T-cell (primary cell): ENCODE data around the gene MPHOSPH9. TPM values are rescaled to one million over a fixed set of nuclear protein-coding genes. Genes with fewer than 3 reads are reported as not detected.

ENCODE experiments used
- ATAC-seq, 4 experiments: fragments of 200-7000 bp in 3 of 4; fragments of 150-1000 bp in 1 of 4; cut with Tn5 transposase; replicated peaks in 1 of 4; 1 replicate in 3 of 4; 2 replicates in 1 of 4; pipeline ENCODE4 v1.10.0; 2021; ENCODE audit warnings: moderate library complexity in 3 of 4, mild to moderate bottlenecking in 2 of 4, moderate number of reproducible peaks in 1 of 4
- CTCF ChIA-PET, 2 donors: fragments of 300-600 bp; sonication (Branson Sonifier 250); formaldehyde crosslinking; loops; one replicate each; lab custom pipeline; 2022; ENCODE audit warnings: antibody characterized with exemption in 2 of 2; lab: Charles Lee
- POLR2A ChIA-PET, 2 donors: fragments of 300-600 bp; sonication (Branson Sonifier 250); formaldehyde crosslinking; loops; one replicate each; lab custom pipeline; 2022; ENCODE audit warnings: antibody characterized with exemption in 2 of 2; lab: Charles Lee
- DNase-seq, 35 experiments: peaks; one replicate each; pipeline versions ENCODE4 v3.0.0 to v3.0.0-alpha.2; 2013 to 2023
- H3K27ac ChIP-seq: one replicate; pipeline ENCODE4 v1.5.1; 2013; ENCODE audit warnings: low read length
- H3K27me3 ChIP-seq, 2 experiments: replicated peaks in 1 of 2; 1 replicate in 1 of 2; 2 replicates in 1 of 2; pipeline versions ENCODE4 v1.6.1 to v1.7.0; 2013; ENCODE audit warnings: low read length in 1 of 2, mixed read lengths in 1 of 2; ENCODE audit not compliant: control insufficient read depth in 2 of 2, insufficient read depth in 2 of 2; ENCODE audit errors: extremely low read depth in 1 of 2
- H3K36me3 ChIP-seq, 2 donors: 1 replicate in 1 of 2; 2 replicates in 1 of 2; pipeline versions ENCODE4 v1.6.1 to v1.7.0; 2013; ENCODE audit warnings: low read length in 1 of 2; ENCODE audit not compliant: control insufficient read depth in 2 of 2, insufficient read depth in 1 of 2; ENCODE audit errors: extremely low read depth in 1 of 2
- H3K4me1 ChIP-seq, 2 experiments: 1 replicate in 1 of 2; 2 replicates in 1 of 2; pipeline versions ENCODE4 v1.6.1 to v1.7.0; 2013; ENCODE audit warnings: low read length in 2 of 2, mixed read lengths in 1 of 2; ENCODE audit not compliant: insufficient read depth in 2 of 2, control insufficient read depth in 1 of 2; ENCODE audit errors: extremely low read depth in 1 of 2
- H3K4me3 ChIP-seq, 2 donors: 1 replicate in 1 of 2; 2 replicates in 1 of 2; pipeline versions ENCODE4 v1.5.1 to v1.7.0; 2013; ENCODE audit warnings: mild to moderate bottlenecking in 2 of 2, low read length in 1 of 2, moderate library complexity in 1 of 2; ENCODE audit not compliant: control insufficient read depth in 1 of 2; ENCODE audit errors: extremely low read depth in 1 of 2
- H3K9me3 ChIP-seq: 2 replicates; pipeline ENCODE4 v1.7.0; 2013
- H3K27ac Mint-ChIP-seq, 2 donors: one replicate each; pipeline ENCODE4 v1.8.0; 2020 to 2021; ENCODE audit warnings: mild to moderate bottlenecking in 2 of 2, mixed read lengths in 2 of 2
- H3K27me3 Mint-ChIP-seq, 2 donors: one replicate each; pipeline ENCODE4 v1.8.0; 2021 to 2022; ENCODE audit warnings: mixed read lengths in 2 of 2
- H3K36me3 Mint-ChIP-seq: one replicate; pipeline ENCODE4 v1.8.0; 2021; ENCODE audit warnings: mixed read lengths
- H3K4me1 Mint-ChIP-seq, 3 donors: one replicate each; pipeline ENCODE4 v1.8.0; 2020 to 2022; ENCODE audit warnings: mixed read lengths in 3 of 3, mild to moderate bottlenecking in 1 of 3
- H3K4me3 Mint-ChIP-seq, 3 donors: one replicate each; pipeline ENCODE4 v1.8.0; 2020 to 2022; ENCODE audit warnings: mild to moderate bottlenecking in 3 of 3, mixed read lengths in 3 of 3, moderate library complexity in 3 of 3
- H3K9me3 Mint-ChIP-seq, 3 donors: one replicate each; pipeline ENCODE4 v1.8.0; 2020 to 2022; ENCODE audit warnings: mixed read lengths in 3 of 3
- WGBS: methylation state at CpG from one replicate; pipeline ENCODE4 v1.1.5; 2013; ENCODE audit warnings: missing lambda C conversion rate; ENCODE audit not compliant: insufficient coverage; 5-methylcytosine and 5-hydroxymethylcytosine counted together
- total RNA-seq, 35 experiments: library from RNA in 6 of 35; stranded (reverse) in 6 of 35; fragments of 120-200 nt in 1 of 35; gene quantifications; one replicate each; pipeline versions ENCODE4 v1.2.1 to v1.2.4 and lab custom pipeline; 2013 to 2026

Gene MPHOSPH9
- total RNA-seq, 5 donors from 2014 or later (not counting 1 experiment from before 2014, with no cell fraction given), result 48.5 to 105 (median 56.3) TPM

DNA sequence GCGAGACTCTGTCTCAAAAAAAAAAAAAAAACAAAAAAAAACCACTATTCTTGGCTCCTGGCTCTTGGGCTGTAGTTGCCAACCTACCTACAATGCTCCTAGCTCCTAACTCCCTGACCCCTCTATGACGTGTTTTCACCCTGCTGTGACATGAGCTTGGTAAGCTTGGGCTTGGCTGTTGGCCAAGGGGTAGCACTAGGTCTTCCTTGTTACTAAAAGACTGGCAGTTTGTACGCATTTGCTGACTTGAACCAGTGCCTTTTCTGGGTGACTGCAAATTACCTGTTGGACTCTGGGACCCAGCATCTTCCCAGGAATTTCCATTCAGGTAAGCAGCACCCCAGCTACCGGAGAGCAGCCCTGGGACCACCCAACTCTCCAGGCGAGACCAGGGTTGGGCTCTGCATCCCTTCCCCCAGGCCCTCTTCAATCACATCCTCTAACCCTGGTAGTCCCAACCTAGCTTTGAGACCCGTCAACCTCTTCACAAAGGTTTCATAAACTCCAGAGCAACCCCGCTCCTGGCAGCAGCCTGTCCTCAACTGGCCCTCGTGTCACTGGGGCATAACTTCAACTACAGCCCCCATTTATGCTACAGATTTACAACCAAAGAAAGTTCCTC, 30.4 kb upstream of the MPHOSPH9 start:
- peaks cover 1 to 5% of the 10 kb centered on the region in 2 experiments for H3K4me1 ChIP-seq
- ChIA-PET POLR2A (no interaction called here), CTCF (interaction anchor here (0.6 to 0.7 kb wide), 3 partner anchors 29 to 348 kb away, joined by 3 to 6 read pairs (median 5); no protein-coding TSS in a partner anchor)
- no peaks in the 10 kb centered on the region for H3K9me3 Mint-ChIP-seq
- H3K36me3 ChIP-seq, result peaks cover 2 to 6% of the 10 kb centered on the region in 2 donors
- no peak overlapping the region for H3K4me3 ChIP-seq
- ATAC-seq (no peak), DNase-seq (no peak)
- H3K9me3 ChIP-seq, result no peaks in the 10 kb centered on the region
- no peaks in the 10 kb centered on the region for H3K27me3 ChIP-seq
- no peaks in the 10 kb centered on the region for H3K27me3 Mint-ChIP-seq
- peaks cover 6% of the 10 kb centered on the region for H3K36me3 Mint-ChIP-seq
- H3K4me3 Mint-ChIP-seq, result no peak overlapping the region
- peaks cover 5 to 6% (median 6%) of the 10 kb centered on the region in 3 donors for H3K4me1 Mint-ChIP-seq
- H3K27ac Mint-ChIP-seq, result peak overlapping the region in 1 of 2 donors; percentile 39
- no peak overlapping the region for H3K27ac ChIP-seq
- WGBS, result 97% methylated on average over 6 of the region's 8 CpGs

DNA sequence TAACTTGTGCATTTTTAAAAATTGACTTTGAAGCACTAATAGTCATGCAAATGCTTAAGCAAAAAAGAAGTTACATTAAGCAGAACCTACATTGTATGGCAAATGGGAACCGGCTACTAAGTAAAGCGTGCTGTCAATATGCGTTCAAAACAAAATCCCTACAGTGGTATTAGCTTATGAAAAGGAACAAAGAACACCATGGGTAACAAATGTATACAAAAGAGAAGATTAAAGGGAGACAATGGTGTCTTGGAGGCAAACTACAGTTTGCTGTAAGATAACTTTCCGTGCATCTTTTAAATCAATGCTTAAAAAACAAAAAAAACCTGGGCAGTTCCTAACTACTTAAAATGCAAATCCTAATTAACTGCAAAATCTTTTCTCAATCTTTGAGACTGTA, 28.3 kb upstream of the MPHOSPH9 start:
- no peak overlapping the region for H3K4me3 ChIP-seq
- Mint-ChIP-seq H3K27me3 (no peaks in the 10 kb centered on the region), H3K4me1 (no peaks in the 10 kb centered on the region), H3K9me3 (no peaks in the 10 kb centered on the region), H3K36me3 (peaks cover 12% of the 10 kb centered on the region), H3K27ac (no peak overlapping the region), H3K4me3 (no peak overlapping the region)
- H3K9me3 ChIP-seq, result no peaks in the 10 kb centered on the region
- peaks cover 2 to 19% of the 10 kb centered on the region in 2 donors for H3K36me3 ChIP-seq
- DNase-seq (no peak), ATAC-seq (no peak)
- no peak overlapping the region for H3K27ac ChIP-seq
- WGBS, result no CpG with 5 or more reads among the region's 4 CpGs
- ChIA-PET POLR2A (interaction anchor here in 1 of 2 donors (0.6 kb wide), 1 partner anchor 19 kb away, joined by 3 read pairs; no protein-coding TSS in a partner anchor), CTCF (no interaction called here)
- H3K4me1 ChIP-seq, result no peaks in the 10 kb centered on the region
- no peaks in the 10 kb centered on the region for H3K27me3 ChIP-seq

DNA sequence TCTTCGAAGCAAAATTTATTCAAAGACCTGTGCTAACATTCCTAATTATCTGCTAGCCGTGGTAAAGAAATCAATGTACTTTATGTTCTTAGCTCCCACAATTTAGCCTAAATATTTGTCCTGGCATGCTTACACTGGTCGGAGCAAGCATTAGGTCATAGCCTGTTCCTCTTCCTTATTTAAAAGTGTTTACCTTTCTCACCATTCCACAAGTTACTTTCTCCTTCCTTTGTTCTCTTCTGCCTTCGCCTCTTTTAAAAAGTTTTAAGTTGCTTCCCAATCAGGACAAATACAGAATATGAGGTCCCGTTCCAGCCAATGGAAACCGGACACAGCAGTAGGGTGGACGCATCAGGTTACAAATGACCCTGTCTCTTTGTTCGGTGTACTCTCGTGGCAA, 27.1 kb upstream of the MPHOSPH9 start:
- Histone ChIP-seq H3K27ac (no peak overlapping the region), H3K36me3 (peaks cover under 1 to 28% of the 10 kb centered on the region in 2 donors), H3K4me3 (no peak overlapping the region), H3K4me1 (no peaks in the 10 kb centered on the region), H3K9me3 (no peaks in the 10 kb centered on the region), H3K27me3 (no peaks in the 10 kb centered on the region)
- 83% methylated on average over 7 of the region's 9 CpGs for WGBS
- Mint-ChIP-seq H3K9me3 (no peaks in the 10 kb centered on the region), H3K4me3 (no peak overlapping the region), H3K36me3 (peaks cover 16% of the 10 kb centered on the region), H3K27me3 (no peaks in the 10 kb centered on the region), H3K4me1 (no peaks in the 10 kb centered on the region), H3K27ac (no peak overlapping the region)
- CTCF ChIA-PET, result no interaction called here
- DNase-seq, result no peak
- POLR2A ChIA-PET, result no interaction called here
- no peak for ATAC-seq

DNA sequence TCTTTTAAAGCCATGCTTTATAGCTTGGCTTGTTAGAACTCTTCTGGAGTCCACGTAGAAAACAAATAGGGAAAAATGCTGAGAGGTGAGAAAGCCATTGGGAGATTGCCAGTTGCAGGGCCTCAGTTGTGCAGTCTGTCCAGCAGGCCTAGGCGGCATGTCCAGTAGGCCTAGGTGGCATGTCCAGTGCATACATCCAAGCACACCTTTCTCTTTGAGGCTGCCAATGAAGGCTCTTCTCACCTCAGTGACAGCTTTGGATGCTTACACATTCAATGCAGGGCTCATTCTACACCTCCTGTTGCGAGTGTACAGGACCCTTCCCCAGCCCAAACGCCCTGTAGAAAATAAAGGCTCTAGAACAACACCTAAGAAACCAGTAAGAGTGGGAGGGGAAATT, 25.7 kb upstream of the MPHOSPH9 start:
- Mint-ChIP-seq H3K36me3 (peaks cover 25% of the 10 kb centered on the region), H3K9me3 (no peaks in the 10 kb centered on the region), H3K4me3 (no peak overlapping the region), H3K27me3 (no peaks in the 10 kb centered on the region), H3K4me1 (peaks cover under 1 to 2% (median 2%) of the 10 kb centered on the region in 3 donors), H3K27ac (no peak overlapping the region)
- DNase-seq (no peak), ATAC-seq (no peak)
- no peaks in the 10 kb centered on the region for H3K4me1 ChIP-seq
- no peaks in the 10 kb centered on the region for H3K27me3 ChIP-seq
- CTCF ChIA-PET, result interaction anchor here in 1 of 2 donors (0.8 kb wide), 1 partner anchor 11 kb away, joined by 3 read pairs; no protein-coding TSS in a partner anchor
- POLR2A ChIA-PET, result interaction anchor here in 1 of 2 donors (0.8 kb wide), 1 partner anchor 10 kb away, joined by 5 read pairs; no protein-coding TSS in a partner anchor
- WGBS, result 91% methylated on average over 1 of the region's 4 CpGs
- no peak overlapping the region for H3K27ac ChIP-seq
- no peak overlapping the region for H3K4me3 ChIP-seq
- H3K9me3 ChIP-seq, result no peaks in the 10 kb centered on the region
- peaks cover 14 to 40% of the 10 kb centered on the region in 2 donors for H3K36me3 ChIP-seq

DNA sequence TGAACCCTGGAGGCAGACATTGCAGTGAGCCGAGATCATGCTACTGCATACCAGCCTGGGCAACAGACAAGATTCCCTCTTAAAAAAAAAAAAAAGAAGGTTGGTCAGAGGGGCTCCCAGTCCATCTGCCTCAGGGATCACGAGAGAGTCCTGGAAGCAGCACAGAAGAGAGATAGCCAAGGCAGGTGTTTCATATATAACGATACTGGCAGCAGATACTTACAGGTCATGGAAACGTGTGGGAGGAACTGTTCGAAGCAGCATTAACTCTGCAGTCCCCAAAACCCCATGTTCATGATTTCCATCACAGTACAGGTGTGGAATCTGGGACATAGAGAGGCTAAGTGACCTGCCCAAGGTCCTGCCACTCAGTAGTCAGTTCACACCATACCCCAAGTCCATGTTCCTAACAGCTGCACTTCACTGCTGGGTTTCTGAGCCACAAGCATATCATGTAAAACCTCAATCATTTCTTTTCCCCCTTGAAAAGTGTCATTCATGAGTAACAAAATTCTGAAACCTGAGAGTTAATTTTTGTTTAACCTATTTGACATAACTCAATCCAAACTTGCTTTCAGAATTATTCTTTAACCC, 22.0 kb upstream of the MPHOSPH9 start:
- Histone ChIP-seq H3K27me3 (no peaks in the 10 kb centered on the region), H3K9me3 (no peaks in the 10 kb centered on the region), H3K27ac (no peak overlapping the region), H3K36me3 (peaks cover 14 to 55% of the 10 kb centered on the region in 2 donors), H3K4me1 (peaks cover 0 to 18% of the 10 kb centered on the region in 2 experiments), H3K4me3 (no peak overlapping the region)
- 100% methylated on average over 1 of the region's 5 CpGs for WGBS
- no peak overlapping the region for H3K27ac Mint-ChIP-seq
- no peak for DNase-seq
- no peaks in the 10 kb centered on the region for H3K27me3 Mint-ChIP-seq
- no peak overlapping the region for H3K4me3 Mint-ChIP-seq
- H3K4me1 Mint-ChIP-seq, result peaks cover 23 to 29% (median 26%) of the 10 kb centered on the region in 3 donors
- H3K9me3 Mint-ChIP-seq, result no peaks in the 10 kb centered on the region
- ATAC-seq, result no peak
- H3K36me3 Mint-ChIP-seq, result peaks cover 35% of the 10 kb centered on the region
- ChIA-PET CTCF (interaction anchor here in 1 of 2 donors (0.7 kb wide), 1 partner anchor 11 kb away, joined by 7 read pairs; no protein-coding TSS in a partner anchor), POLR2A (interaction anchor here in 1 of 2 donors (0.6 kb wide), 1 partner anchor 49 kb away, joined by 3 read pairs; no protein-coding TSS in a partner anchor)

DNA sequence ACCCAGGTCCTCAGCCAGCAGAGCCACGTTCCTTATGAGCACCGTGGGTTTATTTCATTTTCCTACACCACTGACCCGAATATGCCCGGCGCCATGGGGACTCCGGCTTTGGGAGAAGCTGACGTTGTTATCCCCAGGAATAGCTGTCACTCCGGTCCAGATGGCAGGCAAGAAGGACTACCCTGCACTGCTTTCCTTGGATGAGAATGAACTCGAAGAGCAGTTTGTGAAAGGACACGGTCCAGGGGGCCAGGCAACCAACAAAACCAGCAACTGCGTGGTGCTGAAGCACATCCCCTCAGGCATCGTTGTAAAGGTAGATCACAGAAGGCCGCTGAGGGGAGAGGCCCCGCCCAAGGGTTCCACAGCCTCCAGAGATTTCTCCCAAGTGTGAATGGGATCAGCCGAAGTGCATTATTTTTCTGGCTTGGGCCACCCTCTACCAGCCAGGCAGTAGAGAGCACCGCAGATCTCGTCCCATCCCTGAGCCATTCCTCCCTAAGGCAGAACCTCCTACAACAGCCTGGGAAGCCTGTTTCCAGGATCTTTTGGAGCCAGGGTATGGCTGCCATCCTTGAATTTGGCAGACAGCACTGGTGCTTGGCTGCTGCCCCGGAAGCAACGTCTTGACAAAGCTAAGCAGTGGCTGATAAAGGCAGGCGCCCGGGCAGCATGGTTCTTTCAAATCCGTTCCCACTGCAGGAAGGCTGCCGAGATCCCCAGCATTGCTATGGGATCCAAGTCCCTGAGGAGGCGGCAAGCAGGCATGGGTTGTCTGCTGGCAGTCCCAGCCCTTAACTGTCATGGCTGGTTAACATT, 20.9 kb upstream of the MPHOSPH9 start:
- H3K27me3 ChIP-seq, result no peaks in the 10 kb centered on the region
- 91% methylated on average over 23 of the region's 24 CpGs for WGBS
- DNase-seq, result no peak
- Mint-ChIP-seq H3K4me3 (no peak overlapping the region), H3K27ac (no peak overlapping the region), H3K27me3 (no peaks in the 10 kb centered on the region), H3K4me1 (peaks cover 27 to 36% (median 31%) of the 10 kb centered on the region in 3 donors), H3K9me3 (no peaks in the 10 kb centered on the region), H3K36me3 (peaks cover 33% of the 10 kb centered on the region)
- ChIA-PET CTCF (no interaction called here), POLR2A (no interaction called here)
- ATAC-seq, result no peak
- H3K36me3 ChIP-seq, result peaks cover 14 to 59% of the 10 kb centered on the region in 2 donors
- H3K9me3 ChIP-seq, result no peaks in the 10 kb centered on the region
- no peak overlapping the region for H3K27ac ChIP-seq
- peaks cover 0 to 21% of the 10 kb centered on the region in 2 experiments for H3K4me1 ChIP-seq
- no peak overlapping the region for H3K4me3 ChIP-seq
